ENCODE data around the gene MTCH2.
"Not testable (repeated sequence)": the region's sequence is repeated elsewhere in the genome, so short reads cannot be mapped to it uniquely, and the experiment has no call there.

The MTCH2 gene

GRCh38 chr11:47640506-47640905 lies 1.9 kb downstream of the MTCH2 start:
- not testable (repeated sequence) for H3K4me1 ChIP-seq (ENCODE audit: control insufficient read depth, insufficient read depth, low read length); DNase-seq (ENCODE audit: low read depth, low spot score); H3K9me3 ChIP-seq (ENCODE audit: control insufficient read depth, insufficient read depth, low read length); H3K36me3 ChIP-seq (ENCODE audit: control insufficient read depth, insufficient read depth, low read length); H3K27me3 ChIP-seq (ENCODE audit: control insufficient read depth, insufficient read depth, low read length); H3K27ac ChIP-seq (ENCODE audit: low read length); H3K4me3 ChIP-seq (ENCODE audit: low read length)
- no CpG with 5 or more reads among the region's 6 CpGs for WGBS (ENCODE audit: insufficient coverage, insufficient read length)

- WGBS (ENCODE audit: insufficient coverage, insufficient read length) = no CpG with 5 or more reads among the region's 11 CpGs
- not testable (repeated sequence) for H3K9me3 ChIP-seq (ENCODE audit: control insufficient read depth, insufficient read depth, low read length); H3K36me3 ChIP-seq (ENCODE audit: control insufficient read depth, insufficient read depth, low read length)
These were observed 6.0 kb downstream of the MTCH2 start for GRCh38 chr11:47636331-47636730.

GRCh38 chr11:47631473-47631872 lies 10.9 kb downstream of the MTCH2 start:
- no peak overlapping the region for H3K4me3 ChIP-seq (ENCODE audit: low read length)
- H3K36me3 ChIP-seq (ENCODE audit: control insufficient read depth, insufficient read depth, low read length) = peaks cover 4% of the 10 kb centered on the region; the same call in 1 of the 2 replicates
- no peak overlapping the region for H3K27ac ChIP-seq (ENCODE audit: low read length)
- no peak for DNase-seq (ENCODE audit: low read depth, low spot score)
- no peaks in the 10 kb centered on the region for H3K27me3 ChIP-seq (ENCODE audit: control insufficient read depth, insufficient read depth, low read length)
- no peaks in the 10 kb centered on the region for H3K4me1 ChIP-seq (ENCODE audit: control insufficient read depth, insufficient read depth, low read length)
- H3K9me3 ChIP-seq (ENCODE audit: control insufficient read depth, insufficient read depth, low read length) = no peaks in the 10 kb centered on the region
- no CpG with 5 or more reads among the region's 5 CpGs for WGBS (ENCODE audit: insufficient coverage, insufficient read length)

More at GRCh38 chr11:47636331-47636730, 6.0 kb downstream of the MTCH2 start:
- H3K27ac ChIP-seq (ENCODE audit: low read length); H3K4me3 ChIP-seq (ENCODE audit: low read length); H3K4me1 ChIP-seq (ENCODE audit: control insufficient read depth, insufficient read depth, low read length); H3K27me3 ChIP-seq (ENCODE audit: control insufficient read depth, insufficient read depth, low read length); DNase-seq (ENCODE audit: low read depth, low spot score): not testable (repeated sequence)

- H3K27ac ChIP-seq (ENCODE audit: low read length) = no peak overlapping the region
- H3K9me3 ChIP-seq (ENCODE audit: control insufficient read depth, insufficient read depth, low read length) = no peaks in the 10 kb centered on the region
- H3K27me3 ChIP-seq (ENCODE audit: control insufficient read depth, insufficient read depth, low read length) = no peaks in the 10 kb centered on the region
- no peak overlapping the region for H3K4me3 ChIP-seq (ENCODE audit: low read length)
- no CpG with 5 or more reads among the region's 4 CpGs for WGBS (ENCODE audit: insufficient coverage, insufficient read length)
- no peaks in the 10 kb centered on the region for H3K4me1 ChIP-seq (ENCODE audit: control insufficient read depth, insufficient read depth, low read length)
- peaks cover 3% of the 10 kb centered on the region; the same call in 1 of the 2 replicates for H3K36me3 ChIP-seq (ENCODE audit: control insufficient read depth, insufficient read depth, low read length)
- no peak for DNase-seq (ENCODE audit: low read depth, low spot score)
These were observed 14.3 kb downstream of the MTCH2 start for GRCh38 chr11:47628026-47628425.

- Histone ChIP-seq H3K27me3 (ENCODE audit: control insufficient read depth, insufficient read depth, low read length) (no peaks in the 10 kb centered on the region), H3K9me3 (ENCODE audit: control insufficient read depth, insufficient read depth, low read length) (no peaks in the 10 kb centered on the region), H3K36me3 (ENCODE audit: control insufficient read depth, insufficient read depth, low read length) (peaks cover 7% of the 10 kb centered on the region; the same call in 1 of the 2 replicates), H3K27ac (ENCODE audit: low read length) (no peak overlapping the region), H3K4me1 (ENCODE audit: control insufficient read depth, insufficient read depth, low read length) (no peaks in the 10 kb centered on the region), H3K4me3 (ENCODE audit: low read length) (no peak overlapping the region)
- DNase-seq (ENCODE audit: low read depth, low spot score) = no peak
- WGBS (ENCODE audit: insufficient coverage, insufficient read length) = no CpG with 5 or more reads among the region's 8 CpGs
These were observed 16.1 kb downstream of the MTCH2 start for GRCh38 chr11:47626234-47626633.

GRCh38 chr11:47620836-47621378 lies 21.5 kb downstream of the MTCH2 start:
- no CpG with 5 or more reads among the region's 2 CpGs for WGBS (ENCODE audit: insufficient coverage, insufficient read length)
- no peak for DNase-seq (ENCODE audit: low read depth, low spot score)
- no peaks in the 10 kb centered on the region for H3K27me3 ChIP-seq (ENCODE audit: control insufficient read depth, insufficient read depth, low read length)
- H3K4me3 ChIP-seq (ENCODE audit: low read length) = no peak overlapping the region
- H3K27ac ChIP-seq (ENCODE audit: low read length) = no peak overlapping the region
- H3K36me3 ChIP-seq (ENCODE audit: control insufficient read depth, insufficient read depth, low read length) = peaks cover 15% of the 10 kb centered on the region; the same call in 1 of the 2 replicates
- H3K9me3 ChIP-seq (ENCODE audit: control insufficient read depth, insufficient read depth, low read length) = no peaks in the 10 kb centered on the region
- no peaks in the 10 kb centered on the region for H3K4me1 ChIP-seq (ENCODE audit: control insufficient read depth, insufficient read depth, low read length)

- H3K4me1 ChIP-seq (ENCODE audit: control insufficient read depth, insufficient read depth, low read length) = no peaks in the 10 kb centered on the region
- no CpG with 5 or more reads among the region's 3 CpGs for WGBS (ENCODE audit: insufficient coverage, insufficient read length)
- no peak overlapping the region for H3K27ac ChIP-seq (ENCODE audit: low read length)
- H3K27me3 ChIP-seq (ENCODE audit: control insufficient read depth, insufficient read depth, low read length) = no peaks in the 10 kb centered on the region
- DNase-seq (ENCODE audit: low read depth, low spot score) = no peak
- peaks cover 13% of the 10 kb centered on the region; the same call in 1 of the 2 replicates for H3K36me3 ChIP-seq (ENCODE audit: control insufficient read depth, insufficient read depth, low read length)
- H3K9me3 ChIP-seq (ENCODE audit: control insufficient read depth, insufficient read depth, low read length) = no peaks in the 10 kb centered on the region
- no peak overlapping the region for H3K4me3 ChIP-seq (ENCODE audit: low read length)
These were observed 24.9 kb downstream of the MTCH2 start for GRCh38 chr11:47617417-47617809.

GRCh38 chr11:47616726-47617416 lies 25.5 kb downstream of the MTCH2 start:
- DNase-seq (ENCODE audit: low read depth, low spot score) = peak; percentile 29
- Histone ChIP-seq H3K9me3 (ENCODE audit: control insufficient read depth, insufficient read depth, low read length) (no peaks in the 10 kb centered on the region), H3K4me3 (ENCODE audit: low read length) (no peak overlapping the region), H3K27ac (ENCODE audit: low read length) (no peak overlapping the region), H3K27me3 (ENCODE audit: control insufficient read depth, insufficient read depth, low read length) (no peaks in the 10 kb centered on the region), H3K4me1 (ENCODE audit: control insufficient read depth, insufficient read depth, low read length) (no peaks in the 10 kb centered on the region), H3K36me3 (ENCODE audit: control insufficient read depth, insufficient read depth, low read length) (peaks cover 13% of the 10 kb centered on the region; the same call in 1 of the 2 replicates)
- no CpG with 5 or more reads among the region's 10 CpGs for WGBS (ENCODE audit: insufficient coverage, insufficient read length)

- no peaks in the 10 kb centered on the region for H3K4me1 ChIP-seq (ENCODE audit: control insufficient read depth, insufficient read depth, low read length)
- H3K4me3 ChIP-seq (ENCODE audit: low read length) = no peak overlapping the region
- H3K27ac ChIP-seq (ENCODE audit: low read length) = no peak overlapping the region
- DNase-seq (ENCODE audit: low read depth, low spot score) = no peak
- H3K36me3 ChIP-seq (ENCODE audit: control insufficient read depth, insufficient read depth, low read length) = 0 out of 2 replicates have a peak, but pooled peaks cover 1% of the 10 kb centered on the region
- no peaks in the 10 kb centered on the region for H3K27me3 ChIP-seq (ENCODE audit: control insufficient read depth, insufficient read depth, low read length)
- no peaks in the 10 kb centered on the region for H3K9me3 ChIP-seq (ENCODE audit: control insufficient read depth, insufficient read depth, low read length)
These were observed 27.1 kb downstream of the MTCH2 start for GRCh38 chr11:47615249-47615648.

- Histone ChIP-seq H3K27me3 (ENCODE audit: control insufficient read depth, insufficient read depth, low read length) (no peaks in the 10 kb centered on the region), H3K9me3 (ENCODE audit: control insufficient read depth, insufficient read depth, low read length) (no peaks in the 10 kb centered on the region), H3K27ac (ENCODE audit: low read length) (no peak overlapping the region), H3K4me1 (ENCODE audit: control insufficient read depth, insufficient read depth, low read length) (no peaks in the 10 kb centered on the region), H3K36me3 (ENCODE audit: control insufficient read depth, insufficient read depth, low read length) (no peaks in the 10 kb centered on the region), H3K4me3 (ENCODE audit: low read length) (no peak overlapping the region)
- WGBS (ENCODE audit: insufficient coverage, insufficient read length) = no CpG with 5 or more reads among the region's 6 CpGs
- no peak for DNase-seq (ENCODE audit: low read depth, low spot score)
These were observed 31.0 kb downstream of the MTCH2 start for GRCh38 chr11:47611348-47611794.

- Histone ChIP-seq H3K27me3 (ENCODE audit: control insufficient read depth, insufficient read depth, low read length) (no peaks in the 10 kb centered on the region), H3K27ac (ENCODE audit: low read length) (no peak overlapping the region), H3K9me3 (ENCODE audit: control insufficient read depth, insufficient read depth, low read length) (no peaks in the 10 kb centered on the region), H3K4me1 (ENCODE audit: control insufficient read depth, insufficient read depth, low read length) (no peaks in the 10 kb centered on the region), H3K4me3 (ENCODE audit: low read length) (no peak overlapping the region), H3K36me3 (ENCODE audit: control insufficient read depth, insufficient read depth, low read length) (no peaks in the 10 kb centered on the region)
- WGBS (ENCODE audit: insufficient coverage, insufficient read length) = no CpG with 5 or more reads among the region's 3 CpGs
- DNase-seq (ENCODE audit: low read depth, low spot score) = no peak
These were observed 32.7 kb downstream of the MTCH2 start for GRCh38 chr11:47609675-47610074.

Measured in iPS DF 6.9 (cell line).